OCI-LY1 (cell line): Measurements from ENCODE around the gene ABCA5.
A peak's percentile ranks its signal among the peaks of the same experiment; 100 is the strongest.

Source experiments
- H2AFZ ChIP-seq: fragments of 200-600 bp; sonication (generic), shearing (Covaris generic); 2 replicates; pipeline ENCODE4 v1.6.0; 2014; ENCODE audit warnings: antibody characterized with exemption, mild to moderate bottlenecking, low read length
- H3F3A ChIP-seq: fragments of 200-600 bp; sonication (generic), shearing (Covaris generic); 2 replicates; pipeline ENCODE4 v1.6.0; 2014; ENCODE audit warnings: mild to moderate bottlenecking, antibody characterized with exemption, low read length, moderate library complexity; ENCODE audit not compliant: insufficient read depth
- H3K27ac ChIP-seq: fragments of 200-600 bp; sonication (generic); 2 replicates; pipeline ENCODE4 v1.5.1; 2014; ENCODE audit warnings: low read length, mixed run types, mild to moderate bottlenecking, low read depth; ENCODE audit not compliant: poor library complexity, severe bottlenecking
- H3K27me3 ChIP-seq: fragments of 200-600 bp; sonication (generic); 2 replicates; pipeline ENCODE4 v1.6.0; 2014; ENCODE audit warnings: antibody characterized with exemption, mild to moderate bottlenecking, low read length, moderate library complexity; ENCODE audit not compliant: insufficient read depth
- H3K36me3 ChIP-seq: fragments of 200-600 bp; sonication (generic); 2 replicates; pipeline ENCODE4 v1.6.1; 2014; ENCODE audit warnings: mild to moderate bottlenecking, antibody characterized with exemption, low read length, moderate library complexity, mixed read lengths; ENCODE audit not compliant: insufficient read depth
- H3K4me1 ChIP-seq: fragments of 200-600 bp; sonication (generic); 2 replicates; pipeline ENCODE4 v1.5.1; 2014; ENCODE audit warnings: mild to moderate bottlenecking, low read length, moderate library complexity; ENCODE audit not compliant: insufficient read depth, severe bottlenecking
- H3K4me2 ChIP-seq: fragments of 200-600 bp; sonication (generic), shearing (Covaris generic); 2 replicates; pipeline ENCODE4 v1.6.1; 2014; ENCODE audit warnings: low read length
- H3K4me3 ChIP-seq: fragments of 200-600 bp; sonication (generic); 2 replicates; pipeline ENCODE4 v1.5.1; 2014; ENCODE audit warnings: low read length, low read depth, mild to moderate bottlenecking, mixed read lengths; ENCODE audit not compliant: poor library complexity, severe bottlenecking
- H3K79me2 ChIP-seq: fragments of 200-600 bp; shearing (Covaris generic); 2 replicates; pipeline ENCODE4 v1.6.1; 2016; ENCODE audit warnings: mixed run types, low read length, mixed read lengths; ENCODE audit not compliant: insufficient read depth
- H3K9ac ChIP-seq: fragments of 200-600 bp; sonication (generic), shearing (Covaris generic); 2 replicates; pipeline ENCODE4 v1.6.1; 2014; ENCODE audit warnings: mild to moderate bottlenecking, low read length, mixed read lengths
- H3K9me2 ChIP-seq: fragments of 200-600 bp; sonication (generic), shearing (Covaris generic); 2 replicates; pipeline ENCODE4 v1.6.1; 2014; ENCODE audit warnings: low read depth, mild to moderate bottlenecking, low read length, mixed read lengths
- H3K9me3 ChIP-seq: fragments of 200-600 bp; shearing (Covaris generic); 2 replicates; pipeline ENCODE4 v1.6.1; 2014; ENCODE audit warnings: low read length, mixed read lengths
- H4K20me1 ChIP-seq: fragments of 200-600 bp; sonication (generic), shearing (Covaris generic); 2 replicates; pipeline ENCODE4 v1.6.0; 2016; ENCODE audit warnings: mild to moderate bottlenecking, low read length; ENCODE audit not compliant: insufficient read depth
- EZH2 ChIP-seq: fragments of 200-600 bp; sonication (generic), shearing (Covaris generic); IDR thresholded peaks from 2 replicates; pipeline ENCODE4 v1.8.0; 2017; ENCODE audit warnings: borderline replicate concordance, mixed run types, mild to moderate bottlenecking, antibody characterized with exemption, low read length, moderate library complexity, mixed read lengths
- TF ChIP-seq, protein P1 (sequence below): fragments of 200-600 bp; sonication (generic), shearing (Covaris generic); IDR thresholded peaks from 2 replicates; pipeline ENCODE4 v1.5.1; 2017; ENCODE audit warnings: mild to moderate bottlenecking, antibody characterized with exemption, low read length, moderate library complexity, mixed read lengths

The ABCA5 gene

DNA sequence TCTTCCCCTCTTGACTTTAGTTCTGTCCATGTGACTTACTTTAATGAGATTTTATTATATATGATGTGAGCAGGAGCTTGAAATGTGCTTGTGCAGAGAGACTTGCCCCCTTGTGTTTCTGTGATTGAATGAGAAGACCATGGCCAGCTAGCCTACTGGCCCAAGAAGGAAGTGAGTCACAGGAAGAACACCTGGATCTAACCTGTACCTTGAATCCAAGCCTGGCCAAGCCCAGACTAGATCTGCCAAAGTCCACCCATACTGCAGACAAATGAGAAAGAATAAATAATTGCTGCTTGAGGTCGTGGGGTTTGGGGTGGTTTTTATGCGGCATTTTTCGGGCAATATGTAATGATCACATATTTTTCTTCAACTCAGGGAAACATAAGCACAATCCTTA is 107.9 kb downstream of the ABCA5 start:
- Histone ChIP-seq H3K4me2 (no peak overlapping the region), H3K36me3 (no peaks in the 10 kb centered on the region), H3K4me3 (no peak overlapping the region), H3K27ac (no peak overlapping the region), H3K9ac (no peak overlapping the region), H3F3A (no peaks in the 10 kb centered on the region), H3K27me3 (no peaks in the 10 kb centered on the region), H3K79me2 (no peaks in the 10 kb centered on the region), H4K20me1 (no peaks in the 10 kb centered on the region), H3K9me3 (no peaks in the 10 kb centered on the region), H3K4me1 (no peaks in the 10 kb centered on the region), H3K9me2 (no peaks in the 10 kb centered on the region), H2AFZ (no peak overlapping the region)
- TF ChIP-seq EZH2, result no peak

GRCh38 chr17:69213059-69213813 is 113.7 kb downstream of the ABCA5 start:
- H3F3A ChIP-seq, result no peaks in the 10 kb centered on the region
- no peaks in the 10 kb centered on the region for H3K36me3 ChIP-seq
- H3K4me3 ChIP-seq, result no peak overlapping the region
- no peaks in the 10 kb centered on the region for H3K27me3 ChIP-seq
- H3K4me1 ChIP-seq, result no peaks in the 10 kb centered on the region
- H3K27ac ChIP-seq, result no peak overlapping the region
- no peak for TF ChIP-seq EZH2
- TF ChIP-seq, protein P1, sequence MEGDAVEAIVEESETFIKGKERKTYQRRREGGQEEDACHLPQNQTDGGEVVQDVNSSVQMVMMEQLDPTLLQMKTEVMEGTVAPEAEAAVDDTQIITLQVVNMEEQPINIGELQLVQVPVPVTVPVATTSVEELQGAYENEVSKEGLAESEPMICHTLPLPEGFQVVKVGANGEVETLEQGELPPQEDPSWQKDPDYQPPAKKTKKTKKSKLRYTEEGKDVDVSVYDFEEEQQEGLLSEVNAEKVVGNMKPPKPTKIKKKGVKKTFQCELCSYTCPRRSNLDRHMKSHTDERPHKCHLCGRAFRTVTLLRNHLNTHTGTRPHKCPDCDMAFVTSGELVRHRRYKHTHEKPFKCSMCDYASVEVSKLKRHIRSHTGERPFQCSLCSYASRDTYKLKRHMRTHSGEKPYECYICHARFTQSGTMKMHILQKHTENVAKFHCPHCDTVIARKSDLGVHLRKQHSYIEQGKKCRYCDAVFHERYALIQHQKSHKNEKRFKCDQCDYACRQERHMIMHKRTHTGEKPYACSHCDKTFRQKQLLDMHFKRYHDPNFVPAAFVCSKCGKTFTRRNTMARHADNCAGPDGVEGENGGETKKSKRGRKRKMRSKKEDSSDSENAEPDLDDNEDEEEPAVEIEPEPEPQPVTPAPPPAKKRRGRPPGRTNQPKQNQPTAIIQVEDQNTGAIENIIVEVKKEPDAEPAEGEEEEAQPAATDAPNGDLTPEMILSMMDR, result peak; percentile 41; the same call in 1 of the 2 replicates
- H3K4me2 ChIP-seq, result no peak overlapping the region
- H3K79me2 ChIP-seq, result no peaks in the 10 kb centered on the region
- no peaks in the 10 kb centered on the region for H4K20me1 ChIP-seq
- no peak overlapping the region for H2AFZ ChIP-seq
- no peaks in the 10 kb centered on the region for H3K9me2 ChIP-seq
- no peak overlapping the region for H3K9ac ChIP-seq
- no peaks in the 10 kb centered on the region for H3K9me3 ChIP-seq

GRCh38 chr17:69208640-69209039 is 118.3 kb downstream of the ABCA5 start:
- Histone ChIP-seq H3K4me2 (no peak overlapping the region), H3K9me3 (no peaks in the 10 kb centered on the region), H3K79me2 (no peaks in the 10 kb centered on the region), H3K9ac (no peak overlapping the region), H3K4me3 (no peak overlapping the region), H3F3A (no peaks in the 10 kb centered on the region), H3K36me3 (no peaks in the 10 kb centered on the region), H2AFZ (no peak overlapping the region), H3K4me1 (no peaks in the 10 kb centered on the region), H4K20me1 (no peaks in the 10 kb centered on the region), H3K27me3 (no peaks in the 10 kb centered on the region), H3K9me2 (no peaks in the 10 kb centered on the region), H3K27ac (no peak overlapping the region)
- TF ChIP-seq, protein P1, result no peak
- TF ChIP-seq EZH2, result no peak

DNA sequence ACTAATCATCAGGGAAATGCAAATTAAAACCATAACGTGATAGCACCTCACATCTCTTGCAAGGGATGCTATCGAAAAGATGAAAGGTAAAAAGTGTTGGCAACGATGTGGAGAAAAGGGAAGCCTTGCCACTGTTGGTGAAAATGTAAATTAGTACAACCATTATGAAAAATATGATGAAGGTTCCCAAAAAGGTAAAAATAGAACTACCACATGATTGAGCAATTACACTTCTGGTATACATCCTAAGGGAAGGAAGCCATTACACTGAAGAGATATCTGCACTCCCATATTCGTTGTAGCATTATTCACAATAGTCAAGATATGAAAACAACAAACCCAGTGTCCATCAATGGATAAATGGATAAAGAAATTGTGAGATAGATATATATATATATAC is 119.8 kb downstream of the ABCA5 start:
- TF ChIP-seq EZH2, result no peak
- TF ChIP-seq, protein P1, result no peak
- Histone ChIP-seq H3K79me2 (no peaks in the 10 kb centered on the region), H3K27ac (no peak overlapping the region), H3F3A (no peaks in the 10 kb centered on the region), H3K36me3 (no peaks in the 10 kb centered on the region), H4K20me1 (no peaks in the 10 kb centered on the region), H3K27me3 (no peaks in the 10 kb centered on the region), H3K9ac (no peak overlapping the region), H3K4me3 (no peak overlapping the region), H2AFZ (no peak overlapping the region), H3K9me3 (no peaks in the 10 kb centered on the region), H3K4me1 (no peaks in the 10 kb centered on the region), H3K4me2 (no peak overlapping the region), H3K9me2 (no peaks in the 10 kb centered on the region)
